OCI-LY7 (cell line): ENCODE measurements around the gene SAE1. TPM values are rescaled to one million over a fixed set of nuclear protein-coding genes. Genes with fewer than 3 reads are reported as not detected.
A peak's percentile ranks its signal among the peaks of the same experiment; 100 is the strongest.

Source experiments
- BruUV-seq: library from RNA; stranded (reverse); fragments of 400-500 nt; replicated peaks from 2 replicates; lab custom pipeline; 2021; lab: Mats Ljungman, UMichigan
- CTCF ChIA-PET: fragments of 300-600 bp; sonication (Branson Sonifier 250); formaldehyde crosslinking; loops from one replicate; lab custom pipeline; 2022; ENCODE audit warnings: antibody characterized with exemption; ENCODE audit not compliant: unreplicated experiment; lab: Charles Lee
- POLR2A ChIA-PET: fragments of 300-600 bp; sonication (Branson Sonifier 250); formaldehyde crosslinking; loops from one replicate; lab custom pipeline; 2022; ENCODE audit warnings: antibody characterized with exemption; lab: Charles Lee
- DNase-seq: peaks from one replicate; pipeline ENCODE4 v3.0.0-alpha.2; 2015; ENCODE audit warnings: low spot score
- H2AFZ ChIP-seq: fragments of 200-600 bp; sonication (generic), shearing (Covaris generic); 2 replicates; pipeline ENCODE4 v1.6.1; 2014; ENCODE audit warnings: mild to moderate bottlenecking, antibody characterized with exemption, low read length, moderate library complexity
- H3K27ac ChIP-seq: fragments of 200-600 bp; sonication (generic); 2 replicates; pipeline ENCODE4 v1.5.1; 2014; ENCODE audit warnings: mixed run types, low read depth, mild to moderate bottlenecking, moderate library complexity, low read length, inconsistent platforms; ENCODE audit not compliant: poor library complexity, severe bottlenecking
- H3K36me3 ChIP-seq: fragments of 200-600 bp; sonication (generic); 2 replicates; pipeline ENCODE4 v1.6.1; 2014; ENCODE audit warnings: mild to moderate bottlenecking, antibody characterized with exemption, low read length, moderate library complexity, mixed read lengths; ENCODE audit not compliant: insufficient read depth
- H3K4me1 ChIP-seq: fragments of 200-600 bp; sonication (generic); 2 replicates; pipeline ENCODE4 v1.5.1; 2014; ENCODE audit warnings: mild to moderate bottlenecking, low read length; ENCODE audit not compliant: insufficient read depth, poor library complexity, severe bottlenecking
- H3K4me2 ChIP-seq: fragments of 200-600 bp; sonication (generic); 2 replicates; pipeline ENCODE4 v1.6.1; 2014; ENCODE audit warnings: mild to moderate bottlenecking, low read length
- H3K4me3 ChIP-seq: fragments of 200-600 bp; sonication (generic); 2 replicates; pipeline ENCODE4 v1.5.1; 2014; ENCODE audit warnings: mild to moderate bottlenecking, low read depth, low read length; ENCODE audit not compliant: poor library complexity, severe bottlenecking
- H3K79me2 ChIP-seq: fragments of 200-600 bp; sonication (generic); 2 replicates; pipeline ENCODE4 v1.6.1; 2016; ENCODE audit warnings: low read depth, mild to moderate bottlenecking, low read length, moderate library complexity, mixed read lengths; ENCODE audit not compliant: insufficient read depth
- H3K9me2 ChIP-seq: fragments of 200-600 bp; sonication (generic); 2 replicates; pipeline ENCODE4 v1.6.1; 2016; ENCODE audit warnings: mild to moderate bottlenecking, low read length, mixed read lengths; ENCODE audit not compliant: insufficient read depth
- H3K9me3 ChIP-seq: fragments of 200-600 bp; sonication (generic); 2 replicates; pipeline ENCODE4 v1.6.1; 2014; ENCODE audit warnings: mild to moderate bottlenecking, mixed run types, low read length, mixed read lengths
- H4K20me1 ChIP-seq: fragments of 200-600 bp; sonication (generic); 2 replicates; pipeline ENCODE4 v1.6.1; 2014; ENCODE audit warnings: mild to moderate bottlenecking, antibody characterized with exemption, low read length, moderate library complexity, mixed read lengths; ENCODE audit not compliant: insufficient read depth
- EZH2phosphoT487 ChIP-seq: fragments of 200-600 bp; sonication (generic); IDR thresholded peaks from 2 replicates; pipeline ENCODE4 v1.6.1; 2018; ENCODE audit warnings: low read depth, borderline replicate concordance, mild to moderate bottlenecking, mixed run types, antibody characterized with exemption, low read length, moderate library complexity, mixed read lengths
- intact Hi-C: fragments of 100-400 bp; cut with micrococcal nuclease; formaldehyde crosslinking; loops from one replicate; pipeline ENCODE4 v1.10.0; 2022; ENCODE audit not compliant: unreplicated experiment
- total RNA-seq, 2 experiments: library from RNA; depleted of rRNA in 1 of 2; stranded (reverse); fragments of >200 nt in 1 of 2; shearing (Covaris generic) in 1 of 2; gene quantifications; 2 replicates each; pipeline ENCODE4 v1.2.3, GENCODE V29; 2014 to 2022
- TF ChIP-seq, protein P1 (sequence below): fragments of 200-600 bp; sonication (generic); conservative IDR thresholded peaks from 2 replicates; pipeline ENCODE4 v1.5.1; 2014; ENCODE audit warnings: mild to moderate bottlenecking, antibody characterized with exemption, low read length, moderate library complexity, mixed read lengths

Gene SAE1
- total RNA-seq, 2 experiments from 2014 or later: 144 to 165 TPM

DNA sequence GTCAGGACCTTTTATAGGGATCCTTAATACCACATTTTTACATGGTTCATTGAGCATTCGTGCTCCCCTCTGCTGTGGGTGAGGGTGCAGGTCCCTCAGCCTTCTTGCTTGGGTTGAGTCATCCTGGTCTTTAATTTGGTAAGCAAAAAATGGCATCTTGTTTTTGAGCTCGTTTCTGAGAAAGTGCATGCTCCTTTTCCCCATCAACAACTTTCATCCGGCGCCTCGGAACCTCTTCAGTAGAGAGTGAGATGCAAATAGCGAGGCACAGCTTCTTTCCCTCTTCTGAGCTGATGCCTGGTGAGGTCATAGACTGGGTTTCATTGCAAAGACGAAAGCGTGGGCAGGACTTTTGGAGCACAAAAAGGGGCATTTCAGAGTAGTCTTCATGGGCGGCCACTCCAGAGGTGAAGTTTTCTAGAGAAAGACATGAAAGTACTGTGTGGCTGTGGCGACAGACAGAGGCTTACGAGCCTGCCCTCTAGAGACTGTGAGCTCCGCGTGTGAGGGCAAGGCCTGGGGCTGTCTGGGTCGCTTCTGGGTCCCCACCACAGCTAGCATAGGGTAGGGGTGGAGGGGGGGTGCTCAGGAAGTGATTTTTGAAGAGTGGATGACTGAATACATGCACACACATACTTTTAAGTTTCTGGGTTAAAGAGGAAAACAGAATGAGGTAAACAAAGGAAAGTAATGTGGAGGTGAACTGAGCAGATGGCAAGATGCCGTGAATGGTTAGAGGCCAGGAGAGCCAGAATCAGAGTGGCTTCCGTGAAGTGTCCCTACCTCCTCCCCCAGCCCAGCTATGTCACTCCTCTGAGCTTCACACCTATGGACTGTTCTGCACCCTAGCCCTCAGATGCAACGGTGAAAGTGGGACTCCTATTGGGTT, 56.1 kb downstream of the SAE1 start:
- no TSS peak for BruUV-seq
- Histone ChIP-seq H3K27ac (peak overlapping the region; percentile 8), H2AFZ (no peak overlapping the region), H4K20me1 (no peaks in the 10 kb centered on the region), H3K4me1 (peaks cover 18% of the 10 kb centered on the region), H3K36me3 (peaks cover 98% of the 10 kb centered on the region), H3K9me3 (no peaks in the 10 kb centered on the region), H3K4me3 (no peak overlapping the region), H3K9me2 (no peaks in the 10 kb centered on the region), H3K4me2 (peak overlapping the region; percentile 38; the same call in 1 of the 2 replicates), H3K79me2 (no peaks in the 10 kb centered on the region)
- TF ChIP-seq, protein P1, sequence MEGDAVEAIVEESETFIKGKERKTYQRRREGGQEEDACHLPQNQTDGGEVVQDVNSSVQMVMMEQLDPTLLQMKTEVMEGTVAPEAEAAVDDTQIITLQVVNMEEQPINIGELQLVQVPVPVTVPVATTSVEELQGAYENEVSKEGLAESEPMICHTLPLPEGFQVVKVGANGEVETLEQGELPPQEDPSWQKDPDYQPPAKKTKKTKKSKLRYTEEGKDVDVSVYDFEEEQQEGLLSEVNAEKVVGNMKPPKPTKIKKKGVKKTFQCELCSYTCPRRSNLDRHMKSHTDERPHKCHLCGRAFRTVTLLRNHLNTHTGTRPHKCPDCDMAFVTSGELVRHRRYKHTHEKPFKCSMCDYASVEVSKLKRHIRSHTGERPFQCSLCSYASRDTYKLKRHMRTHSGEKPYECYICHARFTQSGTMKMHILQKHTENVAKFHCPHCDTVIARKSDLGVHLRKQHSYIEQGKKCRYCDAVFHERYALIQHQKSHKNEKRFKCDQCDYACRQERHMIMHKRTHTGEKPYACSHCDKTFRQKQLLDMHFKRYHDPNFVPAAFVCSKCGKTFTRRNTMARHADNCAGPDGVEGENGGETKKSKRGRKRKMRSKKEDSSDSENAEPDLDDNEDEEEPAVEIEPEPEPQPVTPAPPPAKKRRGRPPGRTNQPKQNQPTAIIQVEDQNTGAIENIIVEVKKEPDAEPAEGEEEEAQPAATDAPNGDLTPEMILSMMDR: no peak
- no peak for TF ChIP-seq EZH2phosphoT487
- CTCF ChIA-PET: no interaction called here
- intact Hi-C loops: no loop called here
- POLR2A ChIA-PET: no interaction called here
- no peak for DNase-seq

DNA sequence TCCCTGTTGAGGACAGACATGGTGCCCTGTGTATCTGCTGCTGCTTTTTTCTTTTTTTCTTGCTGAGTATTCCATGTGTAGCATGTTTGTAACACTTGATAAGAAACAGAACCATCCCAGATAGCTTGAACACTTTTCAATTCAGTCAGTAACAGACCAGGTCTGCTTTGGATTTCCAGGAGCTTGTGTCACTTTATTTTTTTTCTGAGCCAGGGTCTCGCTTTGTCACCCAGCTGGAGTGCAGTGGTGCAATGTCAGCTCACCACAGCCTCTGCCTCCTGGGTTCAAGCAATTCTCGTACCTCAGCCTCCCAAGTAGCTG, 56.7 kb downstream of the SAE1 start:
- BruUV-seq: no TSS peak
- no peak for DNase-seq
- Histone ChIP-seq H3K9me3 (no peaks in the 10 kb centered on the region), H3K79me2 (no peaks in the 10 kb centered on the region), H3K9me2 (no peaks in the 10 kb centered on the region), H3K4me3 (no peak overlapping the region), H3K4me1 (peaks cover 18% of the 10 kb centered on the region), H2AFZ (no peak overlapping the region), H3K4me2 (no peak overlapping the region), H3K27ac (no peak overlapping the region), H4K20me1 (no peaks in the 10 kb centered on the region), H3K36me3 (peaks cover 97% of the 10 kb centered on the region)
- TF ChIP-seq, protein P1: no peak
- no peak for TF ChIP-seq EZH2phosphoT487
- CTCF ChIA-PET: no interaction called here
- POLR2A ChIA-PET: no interaction called here
- intact Hi-C loops: no loop called here

DNA sequence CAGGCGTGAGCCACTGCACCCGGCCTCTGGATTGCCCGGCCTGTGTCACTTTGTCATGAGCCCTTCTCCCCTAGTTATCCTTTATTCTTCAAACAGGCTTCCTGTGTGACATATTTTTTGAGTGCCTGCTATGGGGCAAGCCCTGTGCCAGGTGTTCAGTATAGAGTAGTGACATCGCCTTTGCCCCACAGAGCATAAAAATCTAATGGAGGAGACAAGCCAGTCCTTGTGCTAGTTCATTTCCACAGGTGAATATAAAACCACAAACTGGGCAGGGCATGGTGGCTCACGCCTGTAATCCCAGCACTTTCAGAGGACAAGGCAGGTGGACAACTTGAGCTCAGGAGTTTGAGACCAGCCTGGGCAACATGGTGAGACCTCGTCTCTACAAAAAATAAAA, 57.2 kb downstream of the SAE1 start:
- DNase-seq: no peak
- Histone ChIP-seq H3K27ac (no peak overlapping the region), H3K4me3 (no peak overlapping the region), H3K9me3 (no peaks in the 10 kb centered on the region), H3K36me3 (peaks cover 97% of the 10 kb centered on the region), H2AFZ (no peak overlapping the region), H3K4me2 (no peak overlapping the region), H3K9me2 (no peaks in the 10 kb centered on the region), H3K79me2 (no peaks in the 10 kb centered on the region), H4K20me1 (no peaks in the 10 kb centered on the region), H3K4me1 (peaks cover 18% of the 10 kb centered on the region)
- ChIA-PET POLR2A (no interaction called here), CTCF (no interaction called here)
- TF ChIP-seq, protein P1: no peak
- no peak for TF ChIP-seq EZH2phosphoT487
- intact Hi-C loops: no loop called here
- no TSS peak for BruUV-seq
